ENCODE measurements around the gene LEPROT.

DNA sequence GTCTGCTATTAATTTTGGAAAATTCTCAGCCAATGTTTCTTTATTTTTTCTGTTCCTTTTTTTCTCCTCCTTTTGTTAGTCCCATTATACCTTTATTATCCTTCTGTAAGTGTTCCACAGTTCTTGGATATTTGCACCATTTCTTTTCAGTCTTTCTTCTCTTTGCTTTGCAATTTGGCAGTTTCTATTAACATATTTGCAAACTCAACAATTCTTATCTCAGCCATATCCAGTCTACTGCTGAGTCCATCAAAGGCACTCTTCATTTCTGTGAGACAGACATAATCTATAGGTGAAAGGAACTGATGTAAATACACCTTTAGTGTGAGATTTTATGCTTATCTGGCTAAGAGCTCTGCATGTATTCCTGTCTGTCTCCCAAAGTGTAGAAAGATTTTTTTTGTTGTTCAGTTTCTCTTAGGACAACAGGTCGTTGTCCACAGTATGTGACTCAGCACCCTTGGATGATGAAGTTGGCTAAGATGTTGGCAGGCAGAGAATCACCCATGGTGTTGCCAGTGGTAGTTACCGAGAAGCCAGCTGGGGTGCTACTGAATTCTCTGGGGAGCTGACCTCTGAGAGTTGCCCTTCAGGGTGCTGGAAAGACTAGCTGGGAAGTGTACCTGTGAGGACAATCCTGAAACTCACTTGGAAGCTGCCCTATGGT lies 38.4 kb downstream of the LEPROT start:
- TF ChIP-seq, protein P1, sequence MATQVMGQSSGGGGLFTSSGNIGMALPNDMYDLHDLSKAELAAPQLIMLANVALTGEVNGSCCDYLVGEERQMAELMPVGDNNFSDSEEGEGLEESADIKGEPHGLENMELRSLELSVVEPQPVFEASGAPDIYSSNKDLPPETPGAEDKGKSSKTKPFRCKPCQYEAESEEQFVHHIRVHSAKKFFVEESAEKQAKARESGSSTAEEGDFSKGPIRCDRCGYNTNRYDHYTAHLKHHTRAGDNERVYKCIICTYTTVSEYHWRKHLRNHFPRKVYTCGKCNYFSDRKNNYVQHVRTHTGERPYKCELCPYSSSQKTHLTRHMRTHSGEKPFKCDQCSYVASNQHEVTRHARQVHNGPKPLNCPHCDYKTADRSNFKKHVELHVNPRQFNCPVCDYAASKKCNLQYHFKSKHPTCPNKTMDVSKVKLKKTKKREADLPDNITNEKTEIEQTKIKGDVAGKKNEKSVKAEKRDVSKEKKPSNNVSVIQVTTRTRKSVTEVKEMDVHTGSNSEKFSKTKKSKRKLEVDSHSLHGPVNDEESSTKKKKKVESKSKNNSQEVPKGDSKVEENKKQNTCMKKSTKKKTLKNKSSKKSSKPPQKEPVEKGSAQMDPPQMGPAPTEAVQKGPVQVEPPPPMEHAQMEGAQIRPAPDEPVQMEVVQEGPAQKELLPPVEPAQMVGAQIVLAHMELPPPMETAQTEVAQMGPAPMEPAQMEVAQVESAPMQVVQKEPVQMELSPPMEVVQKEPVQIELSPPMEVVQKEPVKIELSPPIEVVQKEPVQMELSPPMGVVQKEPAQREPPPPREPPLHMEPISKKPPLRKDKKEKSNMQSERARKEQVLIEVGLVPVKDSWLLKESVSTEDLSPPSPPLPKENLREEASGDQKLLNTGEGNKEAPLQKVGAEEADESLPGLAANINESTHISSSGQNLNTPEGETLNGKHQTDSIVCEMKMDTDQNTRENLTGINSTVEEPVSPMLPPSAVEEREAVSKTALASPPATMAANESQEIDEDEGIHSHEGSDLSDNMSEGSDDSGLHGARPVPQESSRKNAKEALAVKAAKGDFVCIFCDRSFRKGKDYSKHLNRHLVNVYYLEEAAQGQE (IDR thresholded peaks at IDR 0.05; ENCODE audit: unreplicated experiment), result no peak
- TF ChIP-seq ZNF331 (CRISPR knock-in tag; IDR thresholded peaks at IDR 0.05; ENCODE audit: low read depth), result no peak
- TF ChIP-seq, protein P2, sequence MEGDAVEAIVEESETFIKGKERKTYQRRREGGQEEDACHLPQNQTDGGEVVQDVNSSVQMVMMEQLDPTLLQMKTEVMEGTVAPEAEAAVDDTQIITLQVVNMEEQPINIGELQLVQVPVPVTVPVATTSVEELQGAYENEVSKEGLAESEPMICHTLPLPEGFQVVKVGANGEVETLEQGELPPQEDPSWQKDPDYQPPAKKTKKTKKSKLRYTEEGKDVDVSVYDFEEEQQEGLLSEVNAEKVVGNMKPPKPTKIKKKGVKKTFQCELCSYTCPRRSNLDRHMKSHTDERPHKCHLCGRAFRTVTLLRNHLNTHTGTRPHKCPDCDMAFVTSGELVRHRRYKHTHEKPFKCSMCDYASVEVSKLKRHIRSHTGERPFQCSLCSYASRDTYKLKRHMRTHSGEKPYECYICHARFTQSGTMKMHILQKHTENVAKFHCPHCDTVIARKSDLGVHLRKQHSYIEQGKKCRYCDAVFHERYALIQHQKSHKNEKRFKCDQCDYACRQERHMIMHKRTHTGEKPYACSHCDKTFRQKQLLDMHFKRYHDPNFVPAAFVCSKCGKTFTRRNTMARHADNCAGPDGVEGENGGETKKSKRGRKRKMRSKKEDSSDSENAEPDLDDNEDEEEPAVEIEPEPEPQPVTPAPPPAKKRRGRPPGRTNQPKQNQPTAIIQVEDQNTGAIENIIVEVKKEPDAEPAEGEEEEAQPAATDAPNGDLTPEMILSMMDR (conservative IDR thresholded peaks at IDR 0.05; ENCODE audit: low read depth in 2 of 2), result no peak
- no peak for TF ChIP-seq POLR2AphosphoS5 (IDR thresholded peaks at IDR 0.05; ENCODE audit: low read depth)
- TF ChIP-seq, protein P3, sequence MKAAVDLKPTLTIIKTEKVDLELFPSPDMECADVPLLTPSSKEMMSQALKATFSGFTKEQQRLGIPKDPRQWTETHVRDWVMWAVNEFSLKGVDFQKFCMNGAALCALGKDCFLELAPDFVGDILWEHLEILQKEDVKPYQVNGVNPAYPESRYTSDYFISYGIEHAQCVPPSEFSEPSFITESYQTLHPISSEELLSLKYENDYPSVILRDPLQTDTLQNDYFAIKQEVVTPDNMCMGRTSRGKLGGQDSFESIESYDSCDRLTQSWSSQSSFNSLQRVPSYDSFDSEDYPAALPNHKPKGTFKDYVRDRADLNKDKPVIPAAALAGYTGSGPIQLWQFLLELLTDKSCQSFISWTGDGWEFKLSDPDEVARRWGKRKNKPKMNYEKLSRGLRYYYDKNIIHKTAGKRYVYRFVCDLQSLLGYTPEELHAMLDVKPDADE (IDR thresholded peaks at IDR 0.05), result no peak
- TF ChIP-seq EZH2 (IDR thresholded peaks at IDR 0.05; ENCODE audit: low read depth, unreplicated experiment), result no peak
